ENCODE measurements around the gene TMEM190.
"Not testable (repeated sequence)": the region's sequence is repeated elsewhere in the genome, so short reads cannot be mapped to it uniquely, and the experiment has no call there.

The TMEM190 gene

GRCh38 chr19:55406091-55406825 lies 29.6 kb downstream of the TMEM190 start:
- TF ChIP-seq CTCF (IDR thresholded peaks at IDR 0.05; ENCODE audit: low read depth, low read length), result no peak
- no peak for DNase-seq (ENCODE audit: low read depth in 2 of 2)
- peak overlapping the region; percentile 77 to 88 for H3K4me3 ChIP-seq (replicated peaks in 1 of 2; ENCODE audit: low read depth in 2 of 2, low read length in 2 of 2)

GRCh38 chr19:55406826-55407549 lies 30.4 kb downstream of the TMEM190 start:
- peak; percentile 43 to 50 for DNase-seq (ENCODE audit: low read depth in 2 of 2)
- H3K4me3 ChIP-seq (replicated peaks in 1 of 2; ENCODE audit: low read depth in 2 of 2, low read length in 2 of 2), result peak overlapping the region; percentile 77 to 88
- TF ChIP-seq CTCF (IDR thresholded peaks at IDR 0.05; ENCODE audit: low read depth, low read length), result no peak

DNA sequence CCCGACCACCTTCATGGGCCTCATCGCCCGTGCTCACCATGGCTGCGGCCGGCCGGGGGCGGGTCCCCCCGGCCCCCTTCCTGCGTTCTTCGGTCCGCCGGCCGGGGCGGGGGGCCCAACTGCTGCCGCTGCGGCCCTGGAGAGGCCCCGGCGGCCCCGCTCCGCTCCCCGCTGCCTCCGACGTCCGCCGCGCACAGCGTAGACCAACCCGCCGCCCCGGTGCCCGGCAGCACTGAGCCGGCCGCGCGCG lies 30.8 kb downstream of the TMEM190 start, which contains the start of gene UBE2S:
TSS of gene UBE2S (minus strand) at position 239 of the 250 bp plus-strand sequence. CDS start at position 40, 199 bp downstream.
- DNase-seq (ENCODE audit: low read depth in 2 of 2), result not testable (repeated sequence)
- peak within 1 kb of the TSS; percentile 77 to 88 for H3K4me3 ChIP-seq (replicated peaks in 1 of 2; ENCODE audit: low read depth in 2 of 2, low read length in 2 of 2)

GRCh38 chr19:55407800-55408532 lies 31.3 kb downstream of the TMEM190 start:
- peak overlapping the region; percentile 44 to 88 for H3K4me3 ChIP-seq (replicated peaks in 1 of 2; ENCODE audit: low read depth in 2 of 2, low read length in 2 of 2)
- DNase-seq (ENCODE audit: low read depth in 2 of 2), result peak; percentile 100
- TF ChIP-seq CTCF (IDR thresholded peaks at IDR 0.05; ENCODE audit: low read depth, low read length), result no peak

- TF ChIP-seq CTCF (IDR thresholded peaks at IDR 0.05; ENCODE audit: low read depth, low read length), result no peak
- peak overlapping the region; percentile 42 to 48 for H3K4me3 ChIP-seq (replicated peaks in 1 of 2; ENCODE audit: low read depth in 2 of 2, low read length in 2 of 2)
- DNase-seq (ENCODE audit: low read depth in 2 of 2), result no peak
These were observed 31.9 kb downstream of the TMEM190 start for GRCh38 chr19:55408533-55408872.

DNA sequence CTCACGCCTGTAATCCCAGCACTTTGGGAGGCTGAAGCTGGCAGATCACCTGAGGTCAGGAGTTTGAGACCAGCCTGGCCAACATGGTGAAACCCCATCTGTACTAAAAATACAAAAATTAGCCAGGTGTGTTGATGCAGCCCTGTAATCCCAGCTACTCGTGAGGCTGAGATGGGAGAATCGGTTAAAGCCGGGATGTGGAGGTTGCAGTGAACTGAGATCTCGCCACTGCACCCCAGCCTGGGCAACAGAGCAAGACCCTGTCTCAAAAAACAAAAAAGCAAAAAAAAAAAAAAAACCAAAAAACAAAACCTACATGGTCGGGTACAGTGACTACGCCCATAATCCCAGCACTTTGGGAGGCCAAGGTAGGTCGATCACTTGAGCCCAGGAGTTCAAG lies 32.6 kb downstream of the TMEM190 start:
- DNase-seq (ENCODE audit: low read depth in 2 of 2), result not testable (repeated sequence)

GRCh38 chr19:55410168-55410567 lies 33.5 kb downstream of the TMEM190 start:
- no peak for DNase-seq (ENCODE audit: low read depth in 2 of 2)

More for the DNA sequence above, 32.6 kb downstream of the TMEM190 start:
- not testable (repeated sequence) for H3K4me3 ChIP-seq (replicated peaks in 1 of 2; ENCODE audit: low read depth in 2 of 2, low read length in 2 of 2)

More at GRCh38 chr19:55410168-55410567, 33.5 kb downstream of the TMEM190 start:
- no peak for TF ChIP-seq CTCF (IDR thresholded peaks at IDR 0.05; ENCODE audit: low read depth, low read length)
- H3K4me3 ChIP-seq (replicated peaks in 1 of 2; ENCODE audit: low read depth in 2 of 2, low read length in 2 of 2), result no peak overlapping the region

Measured in cardiac fibroblast (primary cell).